Caki2 (cell line): ENCODE results near the gene FMN2. TPM values are rescaled to one million over a fixed set of nuclear protein-coding genes. Genes with fewer than 3 reads are reported as not detected.
A peak's percentile ranks its signal among the peaks of the same experiment; 100 is the strongest.

Experiments used
- DNase-seq: peaks from one replicate; pipeline ENCODE4 v3.0.0-alpha.2; 2015; ENCODE audit warnings: low read depth
- in situ Hi-C: cut with HindIII; loops from 2 replicates; pipeline ENCODE4 v1.10.0; 2016; ENCODE audit warnings: low sequenced_read_pairs, low pct_unique_long_range_greater_than_20kb, mixed read lengths
- total RNA-seq: library from RNA; depleted of rRNA; stranded (reverse); fragments of >200 nt; shearing (Covaris generic); gene quantifications from 2 replicates; pipeline ENCODE4 v1.2.3, GENCODE V29; 2014; ENCODE audit warnings: low replicate concordance; rRNA removed

The FMN2 gene
- 1.3 and 1.9 TPM in 2 replicates for total RNA-seq

GRCh38 chr1:240091614-240092300 is at the start of gene FMN2:
Gene FMN2 (plus strand): TSS chr1:240091883. CDS start chr1:240092110, 227 bp downstream.
- in situ Hi-C loops: no loop called here
- DNase-seq: peak; percentile 65

GRCh38 chr1:240044620-240045019 is 47.1 kb upstream of the FMN2 start:
- DNase-seq: no peak
- in situ Hi-C loops: no loop called here

DNA sequence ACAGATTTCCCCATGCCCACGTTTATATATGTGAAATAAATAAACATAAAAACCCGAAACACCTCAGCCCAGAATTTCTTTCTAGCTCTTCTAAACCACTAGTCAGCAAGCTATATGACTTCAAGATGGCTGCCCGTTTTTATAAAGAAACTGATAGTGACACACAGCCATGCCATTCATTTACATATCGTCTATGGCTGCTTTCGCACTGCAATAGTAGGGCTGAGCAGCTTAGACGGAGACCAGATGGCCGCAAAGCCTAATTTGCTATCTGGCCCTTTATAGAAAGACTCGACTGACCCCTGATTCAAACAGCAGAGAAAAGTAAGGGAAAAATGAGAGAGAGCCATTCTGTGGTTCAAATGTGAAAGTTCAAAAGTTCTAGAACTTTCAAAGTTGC is 45.7 kb upstream of the FMN2 start:
- in situ Hi-C loops: no loop called here
- DNase-seq: no peak

DNA sequence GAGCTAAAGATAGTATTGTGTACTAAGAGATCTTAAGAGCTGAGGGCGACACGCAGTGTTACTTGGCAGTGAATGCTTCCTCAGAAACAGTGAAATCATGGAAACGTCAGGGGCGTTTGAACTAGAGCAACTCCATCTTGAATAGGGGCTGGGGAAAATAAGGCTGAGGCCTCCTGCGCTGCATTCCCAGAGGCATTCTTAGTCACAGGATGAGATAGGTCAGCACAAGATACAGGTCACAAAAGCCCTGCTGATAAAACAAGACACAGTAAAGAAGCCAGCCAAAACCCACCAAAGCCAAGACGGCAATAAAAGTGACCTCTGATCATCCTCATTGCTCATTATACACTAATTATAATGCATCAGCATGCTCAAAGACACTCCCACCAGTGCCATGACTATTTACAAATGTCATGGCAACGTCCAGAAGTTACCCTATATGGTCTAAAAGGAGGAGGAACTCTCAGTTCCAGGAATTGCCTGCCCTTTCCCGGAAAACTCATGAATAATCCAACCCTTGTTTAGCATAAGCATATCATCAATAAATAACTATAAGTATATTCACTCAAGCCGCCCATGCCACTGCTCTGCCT is 37.5 kb upstream of the FMN2 start:
- DNase-seq: no peak
- in situ Hi-C loops: no loop called here

- DNase-seq: no peak
- in situ Hi-C loops: no loop called here
Observed at GRCh38 chr1:240055936-240056335, 35.7 kb upstream of the FMN2 start.

DNA sequence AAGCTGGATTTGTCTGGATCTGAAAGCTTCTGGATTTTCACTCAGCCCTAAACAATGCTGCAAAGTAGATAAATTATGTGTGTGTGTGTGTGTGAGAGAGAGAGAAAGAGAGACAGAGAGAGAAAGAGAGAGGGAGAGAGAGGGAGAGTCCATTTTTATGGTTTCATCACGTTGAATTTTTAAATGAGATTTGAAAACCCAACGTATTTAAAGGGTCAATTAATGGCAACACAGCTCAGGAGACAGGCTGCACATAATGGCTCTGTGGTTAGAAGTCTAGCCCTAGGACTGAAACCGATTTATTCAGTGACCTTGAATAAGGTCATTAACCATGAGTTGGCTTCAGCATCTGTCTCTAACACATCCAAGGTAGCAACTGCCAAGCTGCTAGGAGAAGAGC is 35.3 kb upstream of the FMN2 start:
- no peak for DNase-seq
- in situ Hi-C loops: no loop called here

DNA sequence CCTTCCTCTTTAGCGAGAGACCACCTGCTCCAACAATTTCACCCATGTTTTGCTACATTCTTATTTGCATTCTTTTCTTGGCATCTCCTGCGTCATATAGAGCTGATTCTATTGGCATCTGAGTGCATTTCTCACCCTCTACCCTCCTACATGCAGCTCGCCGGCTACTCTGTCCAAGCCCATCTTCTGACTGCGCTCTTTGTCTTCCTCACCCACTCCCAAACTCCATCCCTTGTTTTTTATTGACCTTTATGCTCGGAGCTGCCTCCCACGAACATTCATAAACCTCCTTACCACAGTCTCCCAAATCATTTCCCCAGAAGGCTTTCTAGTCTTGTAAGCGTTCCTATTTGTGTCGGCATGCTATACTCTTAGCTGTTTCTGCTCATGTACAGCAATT is 33.6 kb upstream of the FMN2 start:
- no peak for DNase-seq
- in situ Hi-C loops: no loop called here

DNA sequence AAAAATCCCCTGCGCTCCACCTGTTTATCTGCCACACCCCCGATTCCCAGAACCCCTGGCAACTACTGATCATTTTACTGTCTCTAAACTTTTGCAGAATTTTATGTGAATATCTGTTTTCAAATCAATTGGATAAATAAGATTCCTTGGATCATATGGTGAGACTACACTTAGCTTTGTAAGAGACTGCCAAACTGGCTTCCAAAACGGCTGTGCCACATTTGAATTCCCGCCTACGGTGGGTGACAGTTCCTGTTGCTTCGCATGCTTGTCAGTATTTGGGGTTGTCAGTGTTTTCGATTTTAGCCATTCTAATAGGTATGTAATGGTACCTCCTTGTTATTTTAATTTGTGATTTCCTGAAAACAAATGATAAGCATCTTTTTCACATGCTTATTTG is 22.7 kb upstream of the FMN2 start:
- no peak for DNase-seq
- in situ Hi-C loops: no loop called here

DNA sequence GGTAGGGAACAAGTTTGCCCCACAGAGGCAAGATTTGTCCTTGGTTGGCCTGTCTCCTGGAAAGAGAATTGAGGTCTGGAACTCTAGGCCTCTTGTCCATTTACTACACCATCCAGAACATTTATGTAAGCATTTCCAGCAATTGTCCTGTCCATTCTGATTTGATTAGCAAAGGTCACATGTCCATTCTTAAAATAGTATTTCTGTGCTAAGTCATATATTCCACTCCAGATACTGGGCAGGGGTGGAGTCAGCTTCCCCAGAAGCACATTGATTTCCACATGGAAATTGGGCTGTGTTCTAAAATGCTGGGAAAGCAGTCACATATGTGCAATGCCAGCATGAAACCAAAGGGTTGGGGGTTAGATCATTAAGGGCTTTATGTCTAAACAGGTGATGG is 21.5 kb upstream of the FMN2 start:
- in situ Hi-C loops: no loop called here
- DNase-seq: no peak

GRCh38 chr1:240073097-240073496 is 18.6 kb upstream of the FMN2 start:
- in situ Hi-C loops: no loop called here
- DNase-seq: no peak

GRCh38 chr1:240074422-240074821 is 17.3 kb upstream of the FMN2 start:
- DNase-seq: no peak
- in situ Hi-C loops: no loop called here

- in situ Hi-C loops: no loop called here
Observed at GRCh38 chr1:240074908-240075307, 16.8 kb upstream of the FMN2 start.

DNA sequence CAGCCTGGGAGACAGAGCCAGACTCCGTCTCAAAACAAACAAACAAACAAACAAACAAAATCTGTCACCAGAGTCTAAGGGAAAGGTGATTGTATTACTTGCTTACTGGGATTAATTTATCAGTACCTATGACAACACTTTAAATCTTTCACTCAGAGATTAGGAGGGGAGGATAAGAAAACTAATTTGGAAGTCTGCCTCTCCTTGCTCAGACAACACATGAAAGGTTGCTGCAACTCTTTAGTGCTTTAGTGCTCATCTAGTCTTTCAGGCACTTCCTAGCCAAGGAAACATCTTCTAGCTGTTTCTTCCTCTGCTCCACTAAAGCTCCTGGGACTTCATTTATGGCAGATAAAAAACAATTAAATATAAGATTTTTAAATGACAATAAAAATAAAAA is 7.3 kb upstream of the FMN2 start:
- DNase-seq: no peak
- in situ Hi-C loops: no loop called here

More at GRCh38 chr1:240074908-240075307, 16.8 kb upstream of the FMN2 start:
- no peak for DNase-seq

DNA sequence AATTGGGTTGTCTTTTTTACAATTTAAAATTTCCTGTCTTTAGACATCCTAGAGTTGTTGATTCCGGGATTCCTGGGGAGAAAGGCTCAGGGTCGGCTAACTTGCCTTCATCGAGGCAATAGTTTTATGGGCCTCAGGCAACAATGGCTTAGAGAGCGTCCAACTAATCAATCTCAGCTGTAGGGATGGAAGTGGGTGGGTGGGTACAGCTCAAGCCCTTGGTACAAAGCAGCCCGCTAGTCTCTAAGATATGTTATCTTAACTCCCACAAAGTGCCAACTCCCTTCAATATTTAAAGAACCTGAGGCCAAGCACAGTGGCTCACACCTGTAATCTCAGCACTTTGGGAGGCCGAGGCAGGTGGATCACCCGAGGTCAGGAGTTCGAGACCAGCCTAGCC is 6.9 kb upstream of the FMN2 start:
- in situ Hi-C loops: no loop called here
- DNase-seq: no peak

- in situ Hi-C loops: no loop called here
Observed at GRCh38 chr1:240086726-240087125, 5.0 kb upstream of the FMN2 start.

DNA sequence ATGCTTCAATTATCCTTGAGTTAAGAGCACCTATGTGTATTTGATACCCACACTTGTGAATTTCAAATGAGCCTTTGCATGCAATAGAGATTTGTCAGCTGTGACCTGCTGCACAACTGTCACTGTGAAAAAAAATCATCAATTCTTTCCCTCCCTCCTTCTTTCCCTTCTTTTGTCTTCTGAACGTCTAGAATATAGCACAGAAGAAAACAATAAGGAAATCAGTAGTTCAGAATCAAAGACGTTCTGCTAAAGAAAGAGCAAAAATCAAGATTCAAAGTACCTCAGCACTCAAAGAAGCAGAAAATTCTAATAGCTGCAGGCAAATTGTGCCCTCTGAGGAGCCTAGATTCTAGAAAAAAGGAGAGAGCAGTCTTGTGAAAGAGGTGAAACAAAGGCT is 1.7 kb upstream of the FMN2 start:
- in situ Hi-C loops: no loop called here
- DNase-seq: no peak

More at GRCh38 chr1:240086726-240087125, 5.0 kb upstream of the FMN2 start:
- DNase-seq: no peak

DNA sequence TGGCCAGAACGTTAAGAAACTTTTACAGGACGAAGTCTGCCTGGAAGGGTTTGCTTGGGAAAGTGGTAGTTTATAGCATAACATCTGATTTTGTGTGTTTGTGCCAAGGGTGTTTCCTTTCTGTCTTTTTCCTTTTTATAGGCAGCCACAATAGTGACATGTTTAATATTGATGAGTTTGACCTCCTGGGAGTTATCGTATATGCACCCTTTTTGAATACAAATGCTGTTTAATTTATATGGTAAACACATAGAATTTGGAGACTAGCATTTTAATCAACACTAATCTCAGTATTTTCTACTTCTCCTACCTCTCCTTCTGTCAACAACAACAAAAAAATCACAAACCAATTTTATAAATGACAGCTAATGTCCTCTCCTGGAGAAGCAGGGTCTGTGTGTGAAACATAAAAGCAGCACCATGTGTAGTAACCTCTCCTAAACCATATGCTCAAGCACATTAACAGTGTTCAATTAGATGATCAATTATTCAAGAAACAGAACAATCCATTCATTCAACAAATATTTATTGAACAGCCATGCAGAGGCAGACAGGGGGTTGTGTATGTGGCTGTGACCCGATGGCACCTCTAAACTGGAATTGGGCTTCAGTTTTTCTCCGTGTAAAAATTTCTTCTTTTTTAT is 604 bp upstream of the FMN2 start:
- DNase-seq: no peak
- in situ Hi-C loops: no loop called here

DNA sequence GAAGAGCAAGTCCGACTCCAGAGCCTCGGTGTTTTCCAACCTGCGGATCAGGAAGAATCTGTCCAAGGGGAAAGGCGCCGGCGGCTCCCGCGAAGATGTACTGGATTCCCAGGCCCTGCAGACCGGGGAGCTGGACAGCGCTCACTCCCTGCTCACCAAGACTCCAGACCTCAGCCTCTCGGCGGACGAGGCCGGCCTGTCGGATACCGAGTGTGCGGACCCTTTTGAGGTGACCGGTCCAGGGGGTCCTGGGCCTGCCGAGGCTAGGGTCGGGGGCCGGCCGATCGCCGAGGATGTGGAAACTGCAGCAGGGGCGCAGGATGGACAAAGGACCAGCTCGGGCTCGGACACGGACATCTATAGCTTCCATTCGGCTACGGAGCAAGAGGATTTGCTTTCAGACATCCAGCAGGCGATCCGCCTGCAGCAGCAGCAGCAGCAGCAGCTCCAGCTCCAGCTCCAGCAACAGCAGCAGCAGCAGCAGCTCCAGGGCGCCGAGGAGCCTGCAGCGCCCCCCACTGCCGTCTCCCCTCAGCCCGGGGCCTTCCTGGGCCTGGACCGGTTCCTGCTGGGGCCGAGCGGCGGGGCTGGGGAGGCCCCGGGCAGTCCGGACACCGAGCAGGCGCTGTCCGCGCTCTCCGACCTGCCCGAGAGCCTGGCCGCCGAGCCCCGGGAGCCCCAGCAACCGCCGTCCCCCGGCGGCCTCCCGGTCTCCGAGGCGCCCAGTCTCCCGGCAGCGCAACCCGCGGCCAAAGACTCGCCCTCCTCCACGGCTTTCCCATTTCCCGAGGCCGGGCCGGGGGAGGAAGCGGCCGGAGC is 827 bp downstream of the FMN2 start:
- in situ Hi-C loops: no loop called here
- peak; percentile 38 for DNase-seq
